Panc1 (cell line): ENCODE measurements around the gene HADH.

Source experiments
- SIN3A ChIP-seq: IDR thresholded peaks from 2 replicates; pipeline ENCODE4 v1.6.1; 2012; ENCODE audit warnings: low read depth, mild to moderate bottlenecking, low read length, moderate library complexity, borderline replicate concordance; ENCODE audit not compliant: insufficient read depth
- TF ChIP-seq, protein P1 (sequence below): fragments of 450-650 bp; IDR thresholded peaks from 2 replicates; pipeline ENCODE4 v1.5.1; 2017; ENCODE audit warnings: mild to moderate bottlenecking
- TF ChIP-seq, protein P2 (sequence below), 2 experiments: IDR thresholded peaks; 2 replicates each; pipeline ENCODE4 v1.6.1; 2011 to 2012; ENCODE audit warnings: low read depth in 2 of 2, control low read depth in 1 of 2, low read length in 1 of 2, mild to moderate bottlenecking in 1 of 2, moderate library complexity in 1 of 2; ENCODE audit not compliant: insufficient read depth in 1 of 2

DNA sequence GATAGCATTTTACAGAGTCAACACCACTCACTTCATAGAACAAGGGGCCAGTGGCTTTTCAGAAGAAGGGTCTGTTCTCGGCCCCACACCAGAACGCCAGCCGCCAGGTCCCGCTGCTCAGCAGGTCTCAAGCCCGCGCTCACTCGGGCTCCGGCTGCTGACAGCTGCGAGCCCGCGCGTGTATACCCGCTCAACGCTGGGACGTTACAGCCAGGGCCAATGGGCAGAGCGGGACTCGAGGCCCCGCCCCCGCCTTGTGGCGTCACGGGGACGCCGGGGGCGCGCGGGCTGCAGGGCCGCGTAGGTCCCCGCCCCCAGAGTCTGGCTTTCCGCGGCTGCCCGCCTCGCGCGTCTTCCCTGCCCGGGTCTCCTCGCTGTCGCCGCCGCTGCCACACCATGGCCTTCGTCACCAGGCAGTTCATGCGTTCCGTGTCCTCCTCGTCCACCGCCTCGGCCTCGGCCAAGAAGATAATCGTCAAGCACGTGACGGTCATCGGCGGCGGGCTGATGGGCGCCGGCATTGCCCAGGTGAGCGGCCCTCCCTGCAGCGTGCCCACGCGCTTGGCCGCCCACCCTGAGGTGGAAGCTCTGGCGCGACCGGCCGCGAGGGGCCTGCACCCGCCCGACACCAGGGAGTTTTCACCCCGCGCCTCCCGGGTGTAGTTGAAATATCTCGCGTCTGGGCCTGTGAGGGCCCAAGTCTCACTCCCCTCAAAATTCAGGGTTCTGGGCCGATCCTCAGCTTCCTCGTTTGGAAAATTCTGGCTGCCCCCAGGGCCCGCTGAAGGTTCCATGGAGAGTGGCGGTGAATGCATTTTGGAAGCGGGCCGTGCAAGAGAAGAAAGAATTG lies at the start of gene HADH:
- TF ChIP-seq, protein P1, sequence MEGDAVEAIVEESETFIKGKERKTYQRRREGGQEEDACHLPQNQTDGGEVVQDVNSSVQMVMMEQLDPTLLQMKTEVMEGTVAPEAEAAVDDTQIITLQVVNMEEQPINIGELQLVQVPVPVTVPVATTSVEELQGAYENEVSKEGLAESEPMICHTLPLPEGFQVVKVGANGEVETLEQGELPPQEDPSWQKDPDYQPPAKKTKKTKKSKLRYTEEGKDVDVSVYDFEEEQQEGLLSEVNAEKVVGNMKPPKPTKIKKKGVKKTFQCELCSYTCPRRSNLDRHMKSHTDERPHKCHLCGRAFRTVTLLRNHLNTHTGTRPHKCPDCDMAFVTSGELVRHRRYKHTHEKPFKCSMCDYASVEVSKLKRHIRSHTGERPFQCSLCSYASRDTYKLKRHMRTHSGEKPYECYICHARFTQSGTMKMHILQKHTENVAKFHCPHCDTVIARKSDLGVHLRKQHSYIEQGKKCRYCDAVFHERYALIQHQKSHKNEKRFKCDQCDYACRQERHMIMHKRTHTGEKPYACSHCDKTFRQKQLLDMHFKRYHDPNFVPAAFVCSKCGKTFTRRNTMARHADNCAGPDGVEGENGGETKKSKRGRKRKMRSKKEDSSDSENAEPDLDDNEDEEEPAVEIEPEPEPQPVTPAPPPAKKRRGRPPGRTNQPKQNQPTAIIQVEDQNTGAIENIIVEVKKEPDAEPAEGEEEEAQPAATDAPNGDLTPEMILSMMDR = no peak
- TF ChIP-seq, protein P2, sequence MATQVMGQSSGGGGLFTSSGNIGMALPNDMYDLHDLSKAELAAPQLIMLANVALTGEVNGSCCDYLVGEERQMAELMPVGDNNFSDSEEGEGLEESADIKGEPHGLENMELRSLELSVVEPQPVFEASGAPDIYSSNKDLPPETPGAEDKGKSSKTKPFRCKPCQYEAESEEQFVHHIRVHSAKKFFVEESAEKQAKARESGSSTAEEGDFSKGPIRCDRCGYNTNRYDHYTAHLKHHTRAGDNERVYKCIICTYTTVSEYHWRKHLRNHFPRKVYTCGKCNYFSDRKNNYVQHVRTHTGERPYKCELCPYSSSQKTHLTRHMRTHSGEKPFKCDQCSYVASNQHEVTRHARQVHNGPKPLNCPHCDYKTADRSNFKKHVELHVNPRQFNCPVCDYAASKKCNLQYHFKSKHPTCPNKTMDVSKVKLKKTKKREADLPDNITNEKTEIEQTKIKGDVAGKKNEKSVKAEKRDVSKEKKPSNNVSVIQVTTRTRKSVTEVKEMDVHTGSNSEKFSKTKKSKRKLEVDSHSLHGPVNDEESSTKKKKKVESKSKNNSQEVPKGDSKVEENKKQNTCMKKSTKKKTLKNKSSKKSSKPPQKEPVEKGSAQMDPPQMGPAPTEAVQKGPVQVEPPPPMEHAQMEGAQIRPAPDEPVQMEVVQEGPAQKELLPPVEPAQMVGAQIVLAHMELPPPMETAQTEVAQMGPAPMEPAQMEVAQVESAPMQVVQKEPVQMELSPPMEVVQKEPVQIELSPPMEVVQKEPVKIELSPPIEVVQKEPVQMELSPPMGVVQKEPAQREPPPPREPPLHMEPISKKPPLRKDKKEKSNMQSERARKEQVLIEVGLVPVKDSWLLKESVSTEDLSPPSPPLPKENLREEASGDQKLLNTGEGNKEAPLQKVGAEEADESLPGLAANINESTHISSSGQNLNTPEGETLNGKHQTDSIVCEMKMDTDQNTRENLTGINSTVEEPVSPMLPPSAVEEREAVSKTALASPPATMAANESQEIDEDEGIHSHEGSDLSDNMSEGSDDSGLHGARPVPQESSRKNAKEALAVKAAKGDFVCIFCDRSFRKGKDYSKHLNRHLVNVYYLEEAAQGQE (IDR thresholded peaks at IDR 0.05; ENCODE audit: insufficient read depth in 1 of 2, low read depth in 2 of 2, low read length in 1 of 2) = no peak
- no peak for TF ChIP-seq SIN3A
